Measurements from ENCODE around the gene PDZRN4.

DNA sequence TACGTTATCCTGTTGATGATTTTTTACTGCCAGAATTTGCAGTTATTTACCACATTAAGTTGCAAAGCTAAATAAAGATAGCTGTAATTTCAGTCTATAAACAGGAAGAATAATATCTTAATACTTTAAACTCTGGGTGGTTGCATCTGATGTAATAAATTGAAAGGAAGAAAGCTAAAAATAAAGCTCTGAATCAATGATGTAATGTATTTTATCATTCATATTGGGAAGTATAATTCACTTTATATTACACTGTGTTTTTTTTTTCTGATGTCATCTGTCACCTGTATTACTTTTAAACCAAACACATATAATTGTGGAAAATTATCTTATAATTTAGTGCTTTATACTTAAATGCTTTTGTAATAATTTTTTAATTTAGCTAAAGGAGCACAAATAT, 37.1 kb downstream of the PDZRN4 start:
- no peak for TF ChIP-seq CTCF (IDR thresholded peaks at IDR 0.05)
- no peak for TF ChIP-seq POLR2A (IDR thresholded peaks at IDR 0.05)
- TF ChIP-seq POLR2AphosphoS5 (IDR thresholded peaks at IDR 0.05): no peak
- no peak for TF ChIP-seq EP300 (IDR thresholded peaks at IDR 0.05; ENCODE audit: low read depth)
